Occipital lobe (tissue), 2 donors: Measurements from ENCODE around the gene MOBP. TPM values are rescaled to one million over a fixed set of nuclear protein-coding genes. Genes with fewer than 3 reads are reported as not detected.
"Not testable (repeated sequence)": the region's sequence is repeated elsewhere in the genome, so short reads cannot be mapped to it uniquely, and the experiment has no call there.

Source experiments
- DNase-seq: peaks from one replicate; lab custom pipeline; 2025; lab: John Stamatoyannopoulos, UW
- total RNA-seq: library from RNA; depleted of rRNA; stranded (reverse); fragments of >200 nt; gene quantifications from one replicate; pipeline ENCODE4 v1.2.3, GENCODE V29; 2014

The MOBP gene
- total RNA-seq, 1 donor from 2014 or later: 0.94 TPM

DNA sequence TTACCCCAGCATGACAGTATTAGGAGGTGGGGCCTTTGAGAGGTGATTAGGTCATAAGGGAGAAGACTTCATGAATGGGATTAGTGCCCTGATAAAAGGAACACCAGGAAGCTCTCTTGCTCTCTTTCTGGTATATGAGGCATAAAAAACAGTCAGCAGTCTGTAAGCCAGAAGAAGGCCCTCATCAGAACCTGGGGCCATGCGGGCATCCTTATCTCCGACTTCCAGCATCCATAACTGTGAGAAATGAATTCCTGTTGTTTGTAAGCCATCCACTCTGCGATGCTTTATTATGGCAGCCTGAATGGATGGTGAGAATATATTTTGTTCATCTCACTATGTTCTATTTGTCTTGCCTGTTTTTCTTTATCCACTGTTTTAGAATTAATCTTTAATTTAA lies 17.7 kb upstream of the MOBP start:
- no peak for DNase-seq

- no peak for DNase-seq
Observed at GRCh38 chr3:39453134-39453533, 14.3 kb upstream of the MOBP start.

GRCh38 chr3:39453872-39454271 lies 13.6 kb upstream of the MOBP start:
- not testable (repeated sequence) for DNase-seq

DNA sequence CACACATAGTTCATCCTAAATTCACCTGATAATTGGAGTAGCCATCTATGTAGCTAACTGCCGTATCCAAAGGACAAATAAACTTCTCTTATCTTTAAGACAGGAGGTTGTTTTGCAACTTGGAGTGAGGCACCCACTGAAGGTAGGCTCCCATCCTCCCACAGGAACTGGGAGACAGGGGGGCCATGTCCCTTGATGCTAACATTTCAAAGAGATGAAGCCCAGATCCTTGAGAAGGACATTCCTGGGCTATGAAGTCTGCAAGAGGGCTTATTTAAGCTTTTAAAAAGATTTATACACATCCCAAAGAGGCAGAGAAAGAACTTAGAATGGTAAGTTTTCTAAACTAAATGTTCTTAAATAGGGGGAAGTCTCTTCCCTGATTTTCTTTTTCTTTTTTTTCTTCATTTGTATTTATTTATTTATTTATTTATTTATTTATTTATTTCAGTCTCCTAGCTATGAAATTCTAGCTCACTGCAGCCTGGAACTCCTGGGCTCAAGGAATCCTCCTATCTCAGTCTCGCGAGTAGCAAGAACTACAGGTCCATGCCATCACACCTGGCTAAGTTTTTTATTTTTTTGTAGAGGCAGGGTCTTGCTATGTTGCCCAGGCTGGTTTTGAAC lies 12.8 kb upstream of the MOBP start:
- DNase-seq: no peak

GRCh38 chr3:39456159-39456558 lies 11.3 kb upstream of the MOBP start:
- DNase-seq: no peak

GRCh38 chr3:39457361-39457760 lies 10.1 kb upstream of the MOBP start:
- no peak for DNase-seq

DNA sequence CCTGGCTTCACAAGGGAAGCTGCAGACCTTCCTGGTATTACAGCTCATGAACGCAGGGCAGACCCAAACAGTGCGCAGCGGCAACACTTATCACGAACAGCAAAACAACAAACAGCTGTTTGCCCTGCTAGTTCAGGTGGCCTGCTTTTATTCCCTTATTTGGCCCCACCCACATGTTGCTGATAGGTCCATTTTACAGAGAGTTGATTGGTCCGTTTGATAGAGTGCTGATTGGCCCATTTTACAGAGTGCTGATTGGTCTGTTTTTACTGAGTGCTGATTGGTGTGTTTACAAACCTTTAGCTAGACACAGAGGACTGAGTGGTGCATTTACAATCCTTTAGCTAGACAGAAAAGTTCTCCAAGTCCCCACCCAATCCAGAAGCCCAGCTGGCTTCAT lies 8.9 kb upstream of the MOBP start:
- not testable (repeated sequence) for DNase-seq

- peak; percentile 54 for DNase-seq
Observed at GRCh38 chr3:39460677-39461076, 6.8 kb upstream of the MOBP start.

- DNase-seq: no peak
Observed at GRCh38 chr3:39463269-39463668, 4.2 kb upstream of the MOBP start.

- no peak for DNase-seq
Observed at GRCh38 chr3:39466988-39467387, 492 bp upstream of the MOBP start.

GRCh38 chr3:39468108-39468436 lies 592 bp downstream of the MOBP start:
- no peak for DNase-seq

DNA sequence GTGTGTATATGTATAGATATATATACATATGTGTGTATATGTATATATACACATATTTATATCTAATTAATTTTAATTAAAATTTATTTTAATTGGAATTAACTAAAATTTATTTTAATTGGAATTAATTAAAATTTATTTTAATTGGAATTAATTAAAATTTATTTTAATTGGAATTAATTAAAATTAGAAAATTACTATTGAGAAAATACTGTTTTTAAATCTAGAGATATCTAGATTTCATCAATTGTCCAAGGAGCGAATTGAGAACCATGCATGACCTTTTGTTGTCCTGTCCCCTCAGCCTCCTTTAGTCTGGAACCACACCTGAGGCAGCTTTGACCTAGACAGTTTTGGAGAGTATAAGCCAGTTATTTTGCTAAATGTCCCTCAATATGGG lies 1.8 kb downstream of the MOBP start:
- no peak for DNase-seq

- DNase-seq: no peak
Observed at GRCh38 chr3:39469945-39470344, 2.5 kb downstream of the MOBP start.

- DNase-seq: no peak
Observed at GRCh38 chr3:39471652-39472051, 4.2 kb downstream of the MOBP start.

- DNase-seq: no peak
Observed at GRCh38 chr3:39473452-39474125, 6.1 kb downstream of the MOBP start.

- no peak for DNase-seq
Observed at GRCh38 chr3:39474126-39474515, 6.6 kb downstream of the MOBP start.

- DNase-seq: no peak
Observed at GRCh38 chr3:39476783-39477182, 9.3 kb downstream of the MOBP start.

DNA sequence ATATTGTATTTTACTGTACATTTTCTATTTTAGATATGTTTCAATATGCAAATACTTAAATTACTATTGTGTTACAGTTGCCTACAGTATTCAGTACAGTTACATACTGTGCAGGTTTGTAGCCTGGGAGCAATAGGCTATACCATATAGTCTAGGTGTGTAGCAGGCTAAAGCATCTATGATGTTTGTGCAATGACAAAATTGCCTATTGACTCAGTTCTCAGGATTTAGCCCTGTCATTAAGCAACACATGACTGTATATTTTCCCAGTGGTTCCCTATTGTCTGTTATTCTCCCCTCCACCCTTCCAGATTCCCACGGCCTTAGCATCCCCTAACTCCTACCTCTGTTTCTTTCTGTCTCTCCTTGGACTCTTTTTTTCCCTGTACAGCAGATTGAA lies 10.7 kb downstream of the MOBP start:
- no peak for DNase-seq

DNA sequence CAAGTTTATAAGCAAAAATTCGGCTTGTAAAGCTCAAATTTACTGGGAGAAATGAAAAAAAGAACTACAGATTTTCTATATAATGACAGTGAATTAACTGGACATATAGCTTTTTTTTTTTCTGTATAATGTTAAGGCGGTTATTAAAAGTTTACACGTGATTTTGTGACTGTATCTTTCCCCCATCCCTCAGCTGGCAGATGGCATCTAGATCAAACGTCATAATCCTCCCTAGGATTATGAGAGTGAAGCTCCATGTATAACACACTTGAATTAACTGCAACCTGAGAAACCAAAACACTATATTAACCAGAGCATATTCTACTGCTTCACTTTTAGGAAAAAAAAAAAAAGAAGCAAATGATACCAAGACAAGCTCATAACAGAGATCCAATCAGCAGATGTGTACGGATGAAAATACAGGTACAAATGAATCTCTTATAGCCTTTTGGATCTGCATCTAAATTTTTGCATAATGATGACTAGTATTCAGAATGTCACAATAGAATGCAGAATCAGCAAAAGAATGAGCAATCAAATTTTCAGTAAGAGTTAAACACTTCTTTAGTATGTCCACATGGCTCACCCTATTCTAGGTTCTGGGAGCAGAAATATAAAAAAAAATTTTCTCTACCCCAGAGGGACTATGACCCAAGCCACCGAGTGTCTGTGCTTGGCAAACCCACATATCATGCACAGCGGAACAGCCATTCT lies 12.4 kb downstream of the MOBP start:
- DNase-seq: no peak

GRCh38 chr3:39485547-39485946 lies 18.1 kb downstream of the MOBP start:
- DNase-seq: no peak

DNA sequence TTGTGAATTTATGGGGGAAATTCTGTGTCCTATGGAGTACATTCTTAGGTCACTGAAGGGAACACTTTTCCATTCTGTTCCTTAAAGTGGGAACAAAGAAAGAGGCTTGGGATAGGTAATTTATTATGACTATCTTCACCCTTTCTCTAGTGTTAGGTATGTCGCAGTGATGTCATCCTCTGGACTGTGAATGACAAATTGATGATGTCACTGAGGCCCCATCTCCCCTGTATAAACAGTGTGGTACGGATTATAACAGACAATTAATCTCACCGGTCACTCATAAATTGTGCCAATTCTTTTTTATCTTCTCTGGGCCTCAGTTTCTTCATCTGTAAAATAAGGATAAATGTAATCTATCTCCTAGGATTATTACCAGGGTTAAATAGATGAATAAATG lies 23.5 kb downstream of the MOBP start:
- no peak for DNase-seq

DNA sequence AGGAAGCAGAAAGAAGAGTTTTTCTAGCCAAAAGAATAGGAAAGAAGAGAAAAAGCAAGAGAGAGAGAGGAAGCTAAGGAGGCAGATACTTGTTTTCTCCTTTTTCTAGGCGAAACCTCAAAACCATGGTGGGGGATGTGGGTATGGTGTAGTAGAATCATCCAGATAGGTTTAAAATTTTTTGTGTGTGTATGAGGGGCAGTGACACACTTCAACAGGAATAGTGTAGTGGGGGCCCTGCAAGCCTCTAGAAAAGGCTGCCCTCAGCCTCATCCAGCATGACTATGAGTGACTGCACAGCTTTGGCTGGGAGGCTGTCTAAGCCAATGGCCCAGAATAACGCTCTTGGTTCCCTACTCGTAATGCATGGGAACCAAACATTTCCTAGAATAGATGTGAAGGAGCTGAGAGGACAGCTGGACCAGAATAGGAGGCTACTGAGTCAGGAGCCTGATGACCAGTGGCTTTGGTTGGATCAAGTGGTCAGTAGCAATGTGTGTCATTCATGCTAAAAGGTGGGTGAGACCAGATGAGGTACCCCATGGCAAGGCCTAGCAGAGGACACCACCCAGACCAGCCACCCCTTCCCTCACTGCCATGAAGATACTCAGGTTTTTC lies 24.4 kb downstream of the MOBP start:
- no peak for DNase-seq

DNA sequence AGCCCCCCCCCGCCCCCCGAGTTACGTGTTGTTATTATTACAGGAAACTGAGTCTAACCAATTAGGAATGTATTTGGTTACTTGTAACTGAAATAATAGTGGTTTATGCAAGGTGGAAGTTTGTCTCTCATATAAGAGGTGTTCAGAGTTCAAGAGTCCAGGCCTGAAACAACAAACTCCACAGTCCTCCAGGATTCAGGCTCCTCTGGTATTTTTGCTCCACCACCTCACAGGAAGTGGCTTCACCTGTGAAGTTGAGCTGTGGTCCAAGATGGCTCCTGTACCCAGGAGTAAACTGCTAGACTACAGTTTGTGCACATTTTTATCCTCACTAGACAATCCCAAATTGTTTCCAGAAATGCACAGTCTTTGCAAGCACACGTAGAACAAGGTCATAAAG lies 27.3 kb downstream of the MOBP start:
- DNase-seq: no peak
